Common myeloid progenitor, CD34-positive (primary cell): ENCODE data around the gene TTC28.
A peak's percentile ranks its signal among the peaks of the same experiment; 100 is the strongest.

Source experiments
- CTCF ChIA-PET: fragments of 350-600 bp; sonication (Branson Sonifier 250); formaldehyde crosslinking; loops from one replicate; lab custom pipeline; 2021; ENCODE audit warnings: antibody characterized with exemption; lab: Charles Lee
- POLR2A ChIA-PET: fragments of 350-600 bp; sonication (Branson Sonifier 250); formaldehyde crosslinking; loops from one replicate; lab custom pipeline; 2021; ENCODE audit warnings: antibody characterized with exemption; lab: Charles Lee
- DNase-seq, 3 donors: peaks; one replicate each; pipeline versions ENCODE4 v3.0.0 to v3.0.0-alpha.2; 2013
- H3K27ac ChIP-seq, 2 experiments: 1 replicate in 1 of 2; 2 replicates in 1 of 2; pipeline ENCODE4 v1.7.0; 2013; ENCODE audit warnings: inconsistent platforms in 2 of 2, low read length in 2 of 2, mild to moderate bottlenecking in 2 of 2, low read depth in 1 of 2, moderate library complexity in 1 of 2; ENCODE audit not compliant: severe bottlenecking in 2 of 2, insufficient read depth in 1 of 2, poor library complexity in 1 of 2
- H3K27me3 ChIP-seq, 5 experiments: replicated peaks in 2 of 5; 1 replicate in 3 of 5; 2 replicates in 2 of 5; pipeline versions ENCODE4 v1.6.1 to v1.7.0; 2013; ENCODE audit warnings: low read length in 4 of 5, mild to moderate bottlenecking in 2 of 5, moderate library complexity in 2 of 5, inconsistent platforms in 1 of 5; ENCODE audit not compliant: insufficient read depth in 5 of 5, control insufficient read depth in 4 of 5
- H3K36me3 ChIP-seq, 4 experiments: 1 replicate in 2 of 4; 2 replicates in 2 of 4; pipeline versions ENCODE4 v1.6.1 to v1.7.0; 2013; ENCODE audit warnings: low read length in 3 of 4, control low read depth in 1 of 4, mild to moderate bottlenecking in 1 of 4; ENCODE audit not compliant: control insufficient read depth in 4 of 4, insufficient read depth in 4 of 4
- H3K4me1 ChIP-seq, 4 experiments: 1 replicate in 3 of 4; 2 replicates in 1 of 4; pipeline versions ENCODE4 v1.6.1 to v1.7.1; 2013; ENCODE audit warnings: low read length in 3 of 4, mild to moderate bottlenecking in 3 of 4, control low read depth in 1 of 4, inconsistent platforms in 1 of 4, moderate library complexity in 1 of 4; ENCODE audit not compliant: control insufficient read depth in 4 of 4, insufficient read depth in 4 of 4; ENCODE audit errors: control extremely low read depth in 1 of 4
- H3K4me3 ChIP-seq, 7 experiments: 1 replicate in 4 of 7; 2 replicates in 3 of 7; pipeline versions ENCODE4 v1.5.1 to v1.7.0; 2013; ENCODE audit warnings: mild to moderate bottlenecking in 7 of 7, low read length in 6 of 7, moderate library complexity in 6 of 7, inconsistent platforms in 2 of 7, low read depth in 2 of 7, control low read depth in 1 of 7; ENCODE audit not compliant: insufficient read depth in 4 of 7, control insufficient read depth in 1 of 7; ENCODE audit errors: extremely low read depth in 1 of 7
- H3K9me3 ChIP-seq, 5 experiments: 1 replicate in 4 of 5; 2 replicates in 1 of 5; pipeline versions ENCODE4 v1.6.1 to v1.7.1; 2013; ENCODE audit warnings: low read length in 4 of 5, mild to moderate bottlenecking in 2 of 5, inconsistent platforms in 1 of 5, low read depth in 1 of 5, moderate library complexity in 1 of 5; ENCODE audit not compliant: control insufficient read depth in 4 of 5, insufficient read depth in 2 of 5; ENCODE audit errors: control extremely low read depth in 1 of 5
- WGBS: methylation state at CpG from one replicate; pipeline ENCODE4 v1.1.5; 2013; ENCODE audit not compliant: insufficient coverage; 5-methylcytosine and 5-hydroxymethylcytosine counted together

Gene TTC28

DNA sequence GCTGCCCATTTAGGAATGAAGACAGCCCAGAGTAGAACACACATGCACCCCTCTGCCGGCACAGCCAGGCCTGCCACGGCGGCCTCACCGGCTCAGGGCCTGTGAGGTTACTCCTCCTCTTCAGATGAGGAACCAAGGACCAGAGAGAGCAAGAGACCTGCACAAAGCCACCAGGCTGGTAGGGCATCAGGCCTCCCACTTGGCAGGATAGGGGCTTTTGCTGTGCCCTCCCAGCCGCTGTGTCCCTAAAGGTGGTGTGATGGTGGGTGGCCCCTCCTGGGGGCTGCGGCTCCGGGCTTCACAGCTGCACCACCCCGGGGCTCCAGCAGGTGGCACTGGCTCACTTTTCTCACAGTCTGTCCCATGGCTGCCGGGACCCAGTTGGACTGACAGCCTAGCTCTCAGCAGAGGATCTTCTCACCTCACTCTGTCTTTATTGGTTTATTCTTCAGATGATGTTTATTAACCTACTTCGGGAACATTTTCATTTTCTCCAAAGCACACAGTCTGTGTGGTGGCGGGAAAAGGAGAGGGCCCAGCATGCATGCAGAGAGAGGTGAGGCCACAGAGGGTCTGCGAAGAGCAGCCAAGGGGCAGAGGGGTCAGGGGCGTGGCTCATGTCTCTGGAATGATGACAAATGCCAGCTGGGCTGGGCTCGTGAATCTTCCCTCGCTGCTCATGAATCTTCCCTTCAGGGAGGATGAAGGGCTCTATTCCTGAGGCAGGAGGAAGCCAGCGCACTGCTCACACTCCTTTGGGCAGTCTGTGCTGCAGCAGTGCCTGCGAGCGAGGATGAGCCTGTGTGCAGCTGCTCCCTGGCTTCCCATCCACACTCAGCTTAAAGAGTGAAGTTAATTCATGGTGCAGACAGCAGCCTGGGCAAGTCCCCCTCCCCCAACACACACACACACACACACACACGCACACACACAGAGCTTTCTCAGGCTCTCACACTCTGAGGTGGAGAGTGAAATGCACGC is 659.5 kb downstream of the TTC28 start:
- WGBS = 83% methylated on average over 11 of the region's 20 CpGs
- H3K4me1 ChIP-seq = peaks cover 0 to 18% (median 17%) of the 10 kb centered on the region in 4 experiments
- H3K27ac ChIP-seq = no peak overlapping the region
- ChIA-PET POLR2A (no interaction called here), CTCF (interaction anchor here (0.7 to 5.8 kb wide), 20 partner anchors 10 to 598 kb away, joined by 3 to 78 read pairs (median 5); no protein-coding TSS in a partner anchor)
- H3K4me3 ChIP-seq = no peak overlapping the region
- no peaks in the 10 kb centered on the region for H3K27me3 ChIP-seq
- H3K9me3 ChIP-seq = no peaks in the 10 kb centered on the region
- no peaks in the 10 kb centered on the region for H3K36me3 ChIP-seq
- peak; percentile 54 to 68 (median 64) for DNase-seq

DNA sequence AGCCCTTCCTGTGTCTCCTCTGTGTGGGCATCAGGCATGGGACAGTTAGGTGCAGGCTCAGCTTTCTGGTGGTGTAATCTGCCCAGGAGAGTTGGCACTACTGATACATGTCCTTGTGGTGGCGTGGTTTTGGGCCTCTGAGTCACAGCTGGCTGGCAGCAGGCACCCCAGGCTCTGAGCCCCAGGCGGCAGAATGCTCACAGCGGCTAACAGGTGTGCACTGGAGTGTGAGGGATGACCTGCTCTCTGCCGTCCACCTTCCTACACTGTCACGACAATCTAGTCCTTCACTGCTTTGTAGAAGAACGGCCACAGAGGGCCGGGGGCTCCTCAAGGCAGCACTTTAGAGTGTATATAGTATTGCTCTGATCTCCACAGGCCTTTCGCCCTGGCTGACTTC is 660.3 kb downstream of the TTC28 start:
- no peak overlapping the region for H3K27ac ChIP-seq
- ChIA-PET CTCF (interaction anchor here (0.7 to 5.8 kb wide), 13 partner anchors 9 to 582 kb away, joined by 3 to 78 read pairs (median 5); no protein-coding TSS in a partner anchor), POLR2A (no interaction called here)
- no peak overlapping the region for H3K4me3 ChIP-seq
- H3K4me1 ChIP-seq = peaks cover 0 to 18% (median 17%) of the 10 kb centered on the region in 4 experiments
- no peaks in the 10 kb centered on the region for H3K27me3 ChIP-seq
- DNase-seq = peak; percentile 31 to 86 (median 79)
- H3K36me3 ChIP-seq = no peaks in the 10 kb centered on the region
- WGBS = 100% methylated on average over 2 of the region's 8 CpGs
- H3K9me3 ChIP-seq = no peaks in the 10 kb centered on the region

- no peak overlapping the region for H3K4me3 ChIP-seq
- H3K36me3 ChIP-seq = no peaks in the 10 kb centered on the region
- ChIA-PET CTCF (interaction anchor here (0.7 to 5.8 kb wide), 10 partner anchors 8 to 811 kb away, joined by 3 to 78 read pairs (median 5); no protein-coding TSS in a partner anchor), POLR2A (no interaction called here)
- peaks cover 0 to 18% (median 17%) of the 10 kb centered on the region in 4 experiments for H3K4me1 ChIP-seq
- peak in 1 of 3 donors; percentile 41 for DNase-seq
- H3K27ac ChIP-seq = no peak overlapping the region
- 84% methylated on average over 6 of the region's 8 CpGs for WGBS
- H3K9me3 ChIP-seq = no peaks in the 10 kb centered on the region
- no peaks in the 10 kb centered on the region for H3K27me3 ChIP-seq
Measured at GRCh38 chr22:28018461-28018927, 661.1 kb downstream of the TTC28 start.

- WGBS = 100% methylated on average over 2 of the region's 4 CpGs
Measured at GRCh38 chr22:28017859-28018258, 661.8 kb downstream of the TTC28 start.

DNA sequence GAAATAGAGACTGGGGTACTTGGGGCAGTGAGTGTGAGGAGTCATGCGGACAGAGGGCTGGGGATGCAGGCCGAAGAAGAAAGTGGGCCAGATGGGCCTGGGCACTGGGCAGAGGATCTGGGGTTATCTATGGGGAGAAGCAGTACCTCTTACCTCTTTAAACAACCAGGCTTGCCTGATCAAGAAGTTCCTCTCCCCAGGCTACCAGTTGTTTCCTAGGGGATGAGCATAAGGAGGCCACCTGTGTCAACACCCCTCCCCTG is 662.2 kb downstream of the TTC28 start:
- no peak for DNase-seq
- ChIA-PET CTCF (interaction anchor here (3.4 kb wide), 1 partner anchor 12 kb away, joined by 16 read pairs; no protein-coding TSS in a partner anchor), POLR2A (no interaction called here)
- WGBS = no CpG with 5 or more reads among the region's 2 CpGs
- Histone ChIP-seq H3K4me3 (no peak overlapping the region), H3K36me3 (no peaks in the 10 kb centered on the region), H3K27me3 (no peaks in the 10 kb centered on the region), H3K4me1 (peaks cover 0 to 18% (median 17%) of the 10 kb centered on the region in 4 experiments), H3K9me3 (no peaks in the 10 kb centered on the region), H3K27ac (no peak overlapping the region)

More at GRCh38 chr22:28017859-28018258, 661.8 kb downstream of the TTC28 start:
- Histone ChIP-seq H3K9me3 (no peaks in the 10 kb centered on the region), H3K36me3 (no peaks in the 10 kb centered on the region), H3K27ac (no peak overlapping the region), H3K4me1 (peaks cover 0 to 18% (median 17%) of the 10 kb centered on the region in 4 experiments), H3K4me3 (no peak overlapping the region), H3K27me3 (no peaks in the 10 kb centered on the region)
- no peak for DNase-seq
- POLR2A ChIA-PET = no interaction called here
- CTCF ChIA-PET = interaction anchor here (3.4 to 5.8 kb wide), 2 partner anchors 12 to 576 kb away, joined by 16 to 78 read pairs; no protein-coding TSS in a partner anchor

- Histone ChIP-seq H3K4me3 (no peak overlapping the region), H3K36me3 (no peaks in the 10 kb centered on the region), H3K27ac (no peak overlapping the region), H3K4me1 (peaks cover 0 to 18% (median 17%) of the 10 kb centered on the region in 4 experiments), H3K9me3 (no peaks in the 10 kb centered on the region), H3K27me3 (no peaks in the 10 kb centered on the region)
- DNase-seq = no peak
- ChIA-PET POLR2A (no interaction called here), CTCF (interaction anchor here (3.2 kb wide), 1 partner anchor 130 kb away, joined by 13 read pairs; no protein-coding TSS in a partner anchor)
- WGBS = 96% methylated on average over 8 of the region's 12 CpGs
Measured at GRCh38 chr22:28016781-28017557, 662.7 kb downstream of the TTC28 start.
